Loucy (cell line): ENCODE measurements around the gene FADS2.

Experiments
- H2AFZ ChIP-seq: fragments of 200-600 bp; sonication (generic); 2 replicates; pipeline ENCODE4 v1.6.0; 2016; ENCODE audit warnings: antibody characterized with exemption, mild to moderate bottlenecking, low read length, moderate library complexity
- H3F3A ChIP-seq: fragments of 200-600 bp; 2 replicates; pipeline ENCODE4 v1.6.0; 2016; ENCODE audit warnings: antibody characterized with exemption, low read depth, mild to moderate bottlenecking
- H3K27me3 ChIP-seq: fragments of 200-600 bp; sonication (generic); 2 replicates; pipeline ENCODE4 v1.6.1; 2014; ENCODE audit warnings: low read length, mild to moderate bottlenecking; ENCODE audit not compliant: insufficient read depth, poor library complexity, severe bottlenecking
- H3K36me3 ChIP-seq: fragments of 200-600 bp; sonication (generic); 2 replicates; pipeline ENCODE4 v1.6.1; 2016; ENCODE audit warnings: low read length; ENCODE audit not compliant: insufficient read depth
- H3K4me1 ChIP-seq: fragments of 200-600 bp; sonication (generic); 2 replicates; pipeline ENCODE4 v1.5.1; 2014; ENCODE audit warnings: low read length, mild to moderate bottlenecking; ENCODE audit not compliant: insufficient read depth, poor library complexity, severe bottlenecking
- H3K4me2 ChIP-seq: fragments of 200-600 bp; sonication (generic); 2 replicates; pipeline ENCODE4 v1.6.0; 2014; ENCODE audit warnings: antibody characterized with exemption, low read length, low read depth, mild to moderate bottlenecking; ENCODE audit not compliant: poor library complexity, severe bottlenecking
- H3K4me3 ChIP-seq: fragments of 200-600 bp; sonication (generic); 2 replicates; pipeline ENCODE4 v1.5.1; 2014; ENCODE audit warnings: low read length, mild to moderate bottlenecking, mixed read lengths; ENCODE audit not compliant: poor library complexity, severe bottlenecking
- H3K79me2 ChIP-seq: fragments of 200-600 bp; sonication (generic); 2 replicates; pipeline ENCODE4 v1.6.1; 2014; ENCODE audit warnings: low read length; ENCODE audit not compliant: insufficient read depth
- H3K9ac ChIP-seq: fragments of 200-600 bp; sonication (generic); 2 replicates; pipeline ENCODE4 v1.6.0; 2014; ENCODE audit warnings: mild to moderate bottlenecking, low read depth, low read length, moderate library complexity; ENCODE audit not compliant: poor library complexity, severe bottlenecking
- H3K9me2 ChIP-seq: fragments of 200-600 bp; sonication (generic); replicated peaks from 2 replicates; pipeline ENCODE4 v1.6.1; 2016; ENCODE audit warnings: low read depth, low read length, mixed read lengths
- H3K9me3 ChIP-seq: fragments of 200-600 bp; sonication (generic); 2 replicates; pipeline ENCODE4 v1.6.1; 2014; ENCODE audit warnings: mild to moderate bottlenecking, antibody characterized with exemption, low read length, low read depth; ENCODE audit not compliant: insufficient read depth
- H4K20me1 ChIP-seq: fragments of 200-600 bp; sonication (generic); 2 replicates; pipeline ENCODE4 v1.6.0; 2014; ENCODE audit warnings: antibody characterized with exemption, low read length, mild to moderate bottlenecking; ENCODE audit not compliant: insufficient read depth, poor library complexity, severe bottlenecking
- EZH2phosphoT487 ChIP-seq: fragments of 200-600 bp; IDR thresholded peaks from 2 replicates; pipeline ENCODE4 v1.6.1; 2018; ENCODE audit warnings: antibody characterized with exemption, mild to moderate bottlenecking, moderate library complexity, borderline replicate concordance
- TF ChIP-seq, protein P1 (sequence below): fragments of 200-600 bp; sonication (generic); conservative IDR thresholded peaks from 2 replicates; pipeline ENCODE4 v1.5.1; 2014; ENCODE audit warnings: mild to moderate bottlenecking, antibody characterized with exemption, low read length

The FADS2 gene

DNA sequence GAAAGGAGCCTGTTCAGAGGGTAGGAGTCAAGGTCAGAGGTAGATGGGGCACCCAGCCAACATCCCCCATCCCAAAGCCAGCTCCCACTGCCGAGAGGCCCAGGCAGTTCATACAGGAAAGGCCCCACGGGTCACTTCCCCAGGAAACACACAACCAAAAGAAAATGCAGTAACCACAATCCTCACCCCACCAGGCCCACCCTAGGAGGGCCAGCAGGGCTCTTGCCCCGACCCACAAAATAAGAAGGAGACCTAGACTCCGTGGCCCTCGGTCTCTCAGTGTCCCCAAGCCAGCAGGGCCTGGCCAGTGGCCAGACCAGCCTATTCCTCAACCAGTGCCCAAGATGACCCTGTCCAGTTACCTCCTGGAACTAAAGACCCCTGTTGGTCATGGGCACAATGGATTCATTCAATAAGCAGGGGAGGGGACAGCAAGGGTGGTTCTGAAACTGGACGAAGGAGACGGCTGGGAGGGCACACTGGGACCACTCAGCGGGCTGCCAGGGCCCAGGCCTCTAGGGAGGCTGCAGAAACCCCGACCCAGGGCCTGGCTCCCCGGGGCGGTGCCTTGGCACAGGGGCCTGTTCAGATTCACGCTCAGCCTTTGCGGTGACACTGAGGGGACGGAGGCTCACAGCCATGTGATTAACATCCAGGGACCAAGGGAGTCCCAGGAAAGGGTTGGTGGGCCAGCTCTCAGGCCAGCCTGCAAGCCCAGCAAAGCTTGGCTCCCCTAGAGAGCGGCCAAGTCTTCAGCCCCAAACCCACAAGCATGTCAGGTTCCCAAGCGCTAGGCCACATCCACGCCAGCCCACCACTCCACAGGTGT, 83.8 kb downstream of the FADS2 start:
- Histone ChIP-seq H3K4me1 (peaks cover 5% of the 10 kb centered on the region), H3K4me3 (no peak overlapping the region), H3K36me3 (no peaks in the 10 kb centered on the region), H3K9ac (no peak overlapping the region), H3K9me3 (no peaks in the 10 kb centered on the region), H3K9me2 (no peaks in the 10 kb centered on the region), H4K20me1 (no peaks in the 10 kb centered on the region), H3K79me2 (no peaks in the 10 kb centered on the region), H3K4me2 (no peak overlapping the region), H3K27me3 (no peaks in the 10 kb centered on the region), H3F3A (no peaks in the 10 kb centered on the region), H2AFZ (no peak overlapping the region)
- TF ChIP-seq, protein P1, sequence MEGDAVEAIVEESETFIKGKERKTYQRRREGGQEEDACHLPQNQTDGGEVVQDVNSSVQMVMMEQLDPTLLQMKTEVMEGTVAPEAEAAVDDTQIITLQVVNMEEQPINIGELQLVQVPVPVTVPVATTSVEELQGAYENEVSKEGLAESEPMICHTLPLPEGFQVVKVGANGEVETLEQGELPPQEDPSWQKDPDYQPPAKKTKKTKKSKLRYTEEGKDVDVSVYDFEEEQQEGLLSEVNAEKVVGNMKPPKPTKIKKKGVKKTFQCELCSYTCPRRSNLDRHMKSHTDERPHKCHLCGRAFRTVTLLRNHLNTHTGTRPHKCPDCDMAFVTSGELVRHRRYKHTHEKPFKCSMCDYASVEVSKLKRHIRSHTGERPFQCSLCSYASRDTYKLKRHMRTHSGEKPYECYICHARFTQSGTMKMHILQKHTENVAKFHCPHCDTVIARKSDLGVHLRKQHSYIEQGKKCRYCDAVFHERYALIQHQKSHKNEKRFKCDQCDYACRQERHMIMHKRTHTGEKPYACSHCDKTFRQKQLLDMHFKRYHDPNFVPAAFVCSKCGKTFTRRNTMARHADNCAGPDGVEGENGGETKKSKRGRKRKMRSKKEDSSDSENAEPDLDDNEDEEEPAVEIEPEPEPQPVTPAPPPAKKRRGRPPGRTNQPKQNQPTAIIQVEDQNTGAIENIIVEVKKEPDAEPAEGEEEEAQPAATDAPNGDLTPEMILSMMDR = no peak
- no peak for TF ChIP-seq EZH2phosphoT487

GRCh38 chr11:61912530-61912898, 84.4 kb downstream of the FADS2 start:
- Histone ChIP-seq H3K9me2 (no peaks in the 10 kb centered on the region), H3K4me3 (no peak overlapping the region), H3F3A (no peaks in the 10 kb centered on the region), H3K9me3 (no peaks in the 10 kb centered on the region), H3K9ac (no peak overlapping the region), H3K4me2 (no peak overlapping the region), H3K27me3 (no peaks in the 10 kb centered on the region), H2AFZ (no peak overlapping the region), H3K4me1 (peaks cover 5% of the 10 kb centered on the region), H3K36me3 (no peaks in the 10 kb centered on the region), H4K20me1 (no peaks in the 10 kb centered on the region), H3K79me2 (no peaks in the 10 kb centered on the region)
- TF ChIP-seq, protein P1 = no peak
- no peak for TF ChIP-seq EZH2phosphoT487

DNA sequence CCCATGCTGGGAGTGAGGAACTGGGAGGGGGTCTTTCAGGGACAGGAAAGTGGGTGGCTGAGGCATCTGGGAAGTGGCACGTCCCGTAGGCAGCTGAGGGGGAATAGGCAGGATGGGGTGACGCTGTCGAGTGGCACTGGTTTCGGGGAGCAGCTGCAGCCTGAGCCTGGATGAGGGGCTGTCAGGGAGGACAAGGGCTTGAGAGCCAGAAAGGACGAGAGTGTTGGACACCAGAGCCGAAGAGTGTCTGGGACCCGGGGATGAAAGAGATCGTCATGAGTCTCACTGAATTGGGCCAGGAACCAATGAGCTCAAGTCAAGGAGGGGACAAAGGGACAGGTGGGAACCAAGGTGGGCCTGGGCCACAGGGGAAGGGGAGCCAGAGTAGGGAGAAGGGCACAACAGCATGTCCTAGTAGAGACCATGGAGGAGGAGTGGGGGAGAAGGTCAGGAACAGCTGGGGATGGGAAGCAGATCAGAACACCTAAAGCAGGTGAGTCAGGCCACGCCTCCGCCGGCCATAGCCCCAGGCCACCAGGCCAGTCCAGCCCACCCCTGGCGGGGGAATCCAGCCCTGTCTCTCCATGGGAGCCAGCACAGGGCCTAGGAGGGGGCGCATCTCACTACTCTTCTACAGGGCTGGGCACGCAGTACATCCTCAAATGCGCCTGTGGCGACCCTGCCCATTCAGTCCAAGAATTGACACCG, 85.0 kb downstream of the FADS2 start:
- H3K4me3 ChIP-seq = no peak overlapping the region
- H3K79me2 ChIP-seq = no peaks in the 10 kb centered on the region
- H3K9me3 ChIP-seq = no peaks in the 10 kb centered on the region
- H3F3A ChIP-seq = no peaks in the 10 kb centered on the region
- H3K27me3 ChIP-seq = no peaks in the 10 kb centered on the region
- no peaks in the 10 kb centered on the region for H4K20me1 ChIP-seq
- H2AFZ ChIP-seq = no peak overlapping the region
- H3K9me2 ChIP-seq = no peaks in the 10 kb centered on the region
- H3K4me1 ChIP-seq = peaks cover 5% of the 10 kb centered on the region
- H3K4me2 ChIP-seq = no peak overlapping the region
- no peak overlapping the region for H3K9ac ChIP-seq
- TF ChIP-seq, protein P1 = no peak
- TF ChIP-seq EZH2phosphoT487 = no peak
- no peaks in the 10 kb centered on the region for H3K36me3 ChIP-seq
